OCI-LY1 (cell line): ENCODE measurements around the gene OPHN1.

Experiments used
- H2AFZ ChIP-seq: fragments of 200-600 bp; sonication (generic), shearing (Covaris generic); 2 replicates; pipeline ENCODE4 v1.6.0; 2014; ENCODE audit warnings: antibody characterized with exemption, mild to moderate bottlenecking, low read length
- H3F3A ChIP-seq: fragments of 200-600 bp; sonication (generic), shearing (Covaris generic); 2 replicates; pipeline ENCODE4 v1.6.0; 2014; ENCODE audit warnings: mild to moderate bottlenecking, antibody characterized with exemption, low read length, moderate library complexity; ENCODE audit not compliant: insufficient read depth
- H3K27ac ChIP-seq: fragments of 200-600 bp; sonication (generic); 2 replicates; pipeline ENCODE4 v1.5.1; 2014; ENCODE audit warnings: low read length, mixed run types, mild to moderate bottlenecking, low read depth; ENCODE audit not compliant: poor library complexity, severe bottlenecking
- H3K27me3 ChIP-seq: fragments of 200-600 bp; sonication (generic); 2 replicates; pipeline ENCODE4 v1.6.0; 2014; ENCODE audit warnings: antibody characterized with exemption, mild to moderate bottlenecking, low read length, moderate library complexity; ENCODE audit not compliant: insufficient read depth
- H3K36me3 ChIP-seq: fragments of 200-600 bp; sonication (generic); 2 replicates; pipeline ENCODE4 v1.6.1; 2014; ENCODE audit warnings: mild to moderate bottlenecking, antibody characterized with exemption, low read length, moderate library complexity, mixed read lengths; ENCODE audit not compliant: insufficient read depth
- H3K4me1 ChIP-seq: fragments of 200-600 bp; sonication (generic); 2 replicates; pipeline ENCODE4 v1.5.1; 2014; ENCODE audit warnings: mild to moderate bottlenecking, low read length, moderate library complexity; ENCODE audit not compliant: insufficient read depth, severe bottlenecking
- H3K4me2 ChIP-seq: fragments of 200-600 bp; sonication (generic), shearing (Covaris generic); 2 replicates; pipeline ENCODE4 v1.6.1; 2014; ENCODE audit warnings: low read length
- H3K4me3 ChIP-seq: fragments of 200-600 bp; sonication (generic); 2 replicates; pipeline ENCODE4 v1.5.1; 2014; ENCODE audit warnings: low read length, low read depth, mild to moderate bottlenecking, mixed read lengths; ENCODE audit not compliant: poor library complexity, severe bottlenecking
- H3K79me2 ChIP-seq: fragments of 200-600 bp; shearing (Covaris generic); 2 replicates; pipeline ENCODE4 v1.6.1; 2016; ENCODE audit warnings: mixed run types, low read length, mixed read lengths; ENCODE audit not compliant: insufficient read depth
- H3K9ac ChIP-seq: fragments of 200-600 bp; sonication (generic), shearing (Covaris generic); 2 replicates; pipeline ENCODE4 v1.6.1; 2014; ENCODE audit warnings: mild to moderate bottlenecking, low read length, mixed read lengths
- H3K9me2 ChIP-seq: fragments of 200-600 bp; sonication (generic), shearing (Covaris generic); 2 replicates; pipeline ENCODE4 v1.6.1; 2014; ENCODE audit warnings: low read depth, mild to moderate bottlenecking, low read length, mixed read lengths
- H3K9me3 ChIP-seq: fragments of 200-600 bp; shearing (Covaris generic); 2 replicates; pipeline ENCODE4 v1.6.1; 2014; ENCODE audit warnings: low read length, mixed read lengths
- H4K20me1 ChIP-seq: fragments of 200-600 bp; sonication (generic), shearing (Covaris generic); 2 replicates; pipeline ENCODE4 v1.6.0; 2016; ENCODE audit warnings: mild to moderate bottlenecking, low read length; ENCODE audit not compliant: insufficient read depth
- EZH2 ChIP-seq: fragments of 200-600 bp; sonication (generic), shearing (Covaris generic); IDR thresholded peaks from 2 replicates; pipeline ENCODE4 v1.8.0; 2017; ENCODE audit warnings: borderline replicate concordance, mixed run types, mild to moderate bottlenecking, antibody characterized with exemption, low read length, moderate library complexity, mixed read lengths
- TF ChIP-seq, protein P1 (sequence below): fragments of 200-600 bp; sonication (generic), shearing (Covaris generic); IDR thresholded peaks from 2 replicates; pipeline ENCODE4 v1.5.1; 2017; ENCODE audit warnings: mild to moderate bottlenecking, antibody characterized with exemption, low read length, moderate library complexity, mixed read lengths

OPHN1 gene

DNA sequence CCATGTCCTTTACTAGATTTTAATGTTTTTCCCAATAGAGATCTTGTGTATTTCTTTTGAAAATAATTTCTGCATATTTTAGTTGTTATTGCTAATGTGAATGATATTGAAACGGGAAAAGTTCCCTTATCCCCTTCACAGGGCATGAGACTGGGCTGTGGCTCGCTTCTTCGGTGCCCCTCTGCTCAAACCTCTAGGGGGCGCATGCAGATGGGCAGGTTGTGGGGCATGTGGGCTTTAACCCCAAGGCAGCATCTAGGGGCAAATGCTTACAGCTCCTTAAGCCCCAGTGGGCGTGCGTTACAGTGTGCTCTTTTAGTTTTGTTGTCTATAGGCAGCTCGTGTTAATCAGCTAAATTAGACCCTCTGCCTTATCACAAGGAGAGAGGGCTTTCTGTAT lies 194.7 kb downstream of the OPHN1 start:
- no peaks in the 10 kb centered on the region for H3K36me3 ChIP-seq
- H4K20me1 ChIP-seq = no peaks in the 10 kb centered on the region
- no peaks in the 10 kb centered on the region for H3K4me1 ChIP-seq
- H3K79me2 ChIP-seq = no peaks in the 10 kb centered on the region
- no peak overlapping the region for H3K9ac ChIP-seq
- H3K4me3 ChIP-seq = no peak overlapping the region
- no peaks in the 10 kb centered on the region for H3F3A ChIP-seq
- H3K9me3 ChIP-seq = no peaks in the 10 kb centered on the region
- H3K27ac ChIP-seq = no peak overlapping the region
- no peaks in the 10 kb centered on the region for H3K27me3 ChIP-seq
- H2AFZ ChIP-seq = no peak overlapping the region
- TF ChIP-seq, protein P1, sequence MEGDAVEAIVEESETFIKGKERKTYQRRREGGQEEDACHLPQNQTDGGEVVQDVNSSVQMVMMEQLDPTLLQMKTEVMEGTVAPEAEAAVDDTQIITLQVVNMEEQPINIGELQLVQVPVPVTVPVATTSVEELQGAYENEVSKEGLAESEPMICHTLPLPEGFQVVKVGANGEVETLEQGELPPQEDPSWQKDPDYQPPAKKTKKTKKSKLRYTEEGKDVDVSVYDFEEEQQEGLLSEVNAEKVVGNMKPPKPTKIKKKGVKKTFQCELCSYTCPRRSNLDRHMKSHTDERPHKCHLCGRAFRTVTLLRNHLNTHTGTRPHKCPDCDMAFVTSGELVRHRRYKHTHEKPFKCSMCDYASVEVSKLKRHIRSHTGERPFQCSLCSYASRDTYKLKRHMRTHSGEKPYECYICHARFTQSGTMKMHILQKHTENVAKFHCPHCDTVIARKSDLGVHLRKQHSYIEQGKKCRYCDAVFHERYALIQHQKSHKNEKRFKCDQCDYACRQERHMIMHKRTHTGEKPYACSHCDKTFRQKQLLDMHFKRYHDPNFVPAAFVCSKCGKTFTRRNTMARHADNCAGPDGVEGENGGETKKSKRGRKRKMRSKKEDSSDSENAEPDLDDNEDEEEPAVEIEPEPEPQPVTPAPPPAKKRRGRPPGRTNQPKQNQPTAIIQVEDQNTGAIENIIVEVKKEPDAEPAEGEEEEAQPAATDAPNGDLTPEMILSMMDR = peak; percentile 50
- TF ChIP-seq EZH2 = no peak
- no peaks in the 10 kb centered on the region for H3K9me2 ChIP-seq
- no peak overlapping the region for H3K4me2 ChIP-seq

GRCh38 chrX:68234171-68234910 lies 199.0 kb downstream of the OPHN1 start:
- Histone ChIP-seq H3K9me2 (no peaks in the 10 kb centered on the region), H3F3A (no peaks in the 10 kb centered on the region), H2AFZ (no peak overlapping the region), H3K79me2 (no peaks in the 10 kb centered on the region), H3K27me3 (no peaks in the 10 kb centered on the region), H3K4me3 (no peak overlapping the region), H3K4me2 (no peak overlapping the region), H3K9me3 (no peaks in the 10 kb centered on the region), H4K20me1 (no peaks in the 10 kb centered on the region), H3K36me3 (no peaks in the 10 kb centered on the region), H3K4me1 (no peaks in the 10 kb centered on the region), H3K9ac (no peak overlapping the region), H3K27ac (no peak overlapping the region)
- TF ChIP-seq EZH2 = no peak
- TF ChIP-seq, protein P1 = no peak

GRCh38 chrX:68232206-68232605 lies 201.1 kb downstream of the OPHN1 start:
- H3K36me3 ChIP-seq = no peaks in the 10 kb centered on the region
- H3K9me3 ChIP-seq = no peaks in the 10 kb centered on the region
- TF ChIP-seq EZH2 = no peak
- TF ChIP-seq, protein P1 = no peak
- no peaks in the 10 kb centered on the region for H3K9me2 ChIP-seq
- H3K4me1 ChIP-seq = no peaks in the 10 kb centered on the region
- H3K4me2 ChIP-seq = no peak overlapping the region
- H3K27me3 ChIP-seq = no peaks in the 10 kb centered on the region
- no peak overlapping the region for H3K9ac ChIP-seq
- H3K4me3 ChIP-seq = no peak overlapping the region
- H2AFZ ChIP-seq = no peak overlapping the region
- H3K27ac ChIP-seq = no peak overlapping the region
- no peaks in the 10 kb centered on the region for H3F3A ChIP-seq
- no peaks in the 10 kb centered on the region for H3K79me2 ChIP-seq
- H4K20me1 ChIP-seq = no peaks in the 10 kb centered on the region
